ENCODE data around the gene LIX1.
A peak's percentile ranks its signal among the peaks of the same experiment; 100 is the strongest.
"Not testable (repeated sequence)": the region's sequence is repeated elsewhere in the genome, so short reads cannot be mapped to it uniquely, and the experiment has no call there.

Gene LIX1

DNA sequence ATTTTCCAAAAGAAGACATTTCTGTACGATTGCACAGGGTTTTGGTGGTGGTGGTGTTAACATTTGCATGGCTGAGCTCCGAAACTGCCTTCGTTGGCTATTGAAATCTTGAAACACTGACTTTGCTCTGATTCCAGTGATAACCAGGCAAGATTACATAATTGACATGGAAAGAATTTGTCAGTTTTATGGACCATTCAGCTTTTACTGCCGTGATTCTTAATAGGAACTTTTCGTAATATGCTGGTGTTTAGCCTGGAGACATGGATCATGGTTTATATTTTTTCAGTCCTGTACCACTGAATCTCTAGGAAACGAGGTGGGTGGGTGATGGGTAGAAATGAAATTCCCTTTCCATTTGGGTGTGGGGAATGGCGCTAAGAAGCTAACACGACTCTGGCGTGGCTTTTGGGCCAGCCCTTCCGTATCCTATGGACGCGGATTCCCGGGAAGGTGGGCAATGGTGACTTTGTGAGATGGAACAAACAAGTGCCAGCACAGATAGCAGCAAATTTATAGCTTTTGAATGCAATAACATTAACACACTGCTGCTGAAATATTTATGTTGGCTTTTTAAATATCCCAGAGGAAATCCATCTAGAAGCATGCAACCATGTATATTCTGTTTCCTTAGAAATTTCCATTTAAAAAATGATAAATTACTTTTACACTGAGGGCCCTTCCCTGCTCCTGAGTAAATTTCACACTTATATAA is 36.8 kb downstream of the LIX1 start:
- no peak for DNase-seq

DNA sequence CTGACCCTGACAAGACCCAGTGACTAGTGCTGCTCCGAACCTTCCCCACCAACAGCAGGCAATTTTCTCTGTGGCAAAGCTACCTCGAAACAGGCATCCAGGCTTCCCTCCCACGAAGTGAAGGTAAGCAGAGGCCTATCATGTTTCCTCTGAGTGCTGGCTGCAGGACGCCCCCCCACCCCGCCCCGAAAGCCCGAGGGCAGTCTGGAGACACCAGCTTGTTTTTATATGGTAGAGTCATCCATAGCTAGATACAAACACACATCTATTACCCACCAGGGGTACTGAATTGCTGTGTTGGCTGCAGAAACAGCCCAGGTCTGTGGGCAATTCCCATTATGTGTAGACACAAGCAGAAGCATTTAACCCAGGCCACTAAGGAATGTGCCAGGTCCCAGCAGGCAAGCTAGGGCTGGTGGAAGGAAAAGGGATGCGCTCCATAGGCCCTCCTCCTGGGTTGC is 40.4 kb downstream of the LIX1 start:
- peak in 11 of 56 donors; percentile 2 to 38 (median 22) for DNase-seq

DNA sequence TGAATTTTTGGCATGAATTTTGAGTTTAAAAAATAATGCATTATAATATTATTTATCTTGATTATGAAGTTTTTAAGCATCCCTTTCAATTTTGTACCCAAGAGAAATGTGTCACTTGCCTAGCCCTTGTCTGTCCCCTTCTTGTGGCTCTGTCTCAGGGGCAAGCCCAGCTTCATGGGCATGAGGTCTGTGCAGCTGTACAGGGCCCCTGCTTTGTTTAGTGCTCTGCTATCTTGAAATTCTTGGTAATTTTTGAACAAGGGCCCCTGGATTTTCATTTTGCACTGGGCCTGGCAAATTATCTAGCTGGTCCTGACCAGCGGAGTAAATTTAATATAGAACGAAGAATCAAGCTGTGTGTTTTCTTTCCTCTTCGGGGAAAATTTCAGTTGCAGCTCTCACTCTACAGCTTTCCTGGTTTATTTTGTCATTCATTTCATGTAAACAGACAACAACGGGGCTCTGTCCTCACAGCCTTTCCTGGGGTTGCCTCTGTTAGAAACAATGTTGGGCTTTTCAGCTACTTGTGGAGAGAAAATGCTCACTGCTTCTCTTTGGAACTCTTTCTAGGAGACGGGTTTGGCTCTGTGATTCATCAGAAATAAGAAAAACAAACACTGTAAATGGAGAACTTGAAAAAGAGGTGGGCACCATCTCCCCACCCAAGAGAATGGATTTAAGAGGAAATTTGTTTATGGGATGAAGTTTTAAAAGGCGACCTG is 41.1 kb downstream of the LIX1 start:
- peak in 39 of 56 donors; percentile 8 to 72 (median 39) for DNase-seq

DNA sequence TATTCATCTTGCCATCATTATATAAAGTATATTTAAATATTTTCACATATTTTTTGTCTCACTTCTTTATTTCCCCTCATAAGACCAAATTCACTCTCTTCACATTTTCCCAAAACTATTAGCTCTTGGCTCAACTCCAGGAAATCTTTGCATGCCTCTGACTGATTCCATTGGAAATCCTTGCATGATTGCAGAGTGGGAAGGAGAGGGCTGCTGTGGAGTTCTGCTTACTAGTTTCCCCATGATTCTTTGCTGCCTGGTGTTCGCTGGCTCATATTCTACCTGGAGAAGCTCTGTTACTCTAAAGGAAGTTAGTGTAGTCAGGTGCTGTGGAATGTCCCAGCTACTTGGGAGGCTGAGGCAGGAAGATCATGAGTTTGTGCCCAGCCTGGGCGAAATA is 41.9 kb downstream of the LIX1 start:
- no peak for DNase-seq

DNA sequence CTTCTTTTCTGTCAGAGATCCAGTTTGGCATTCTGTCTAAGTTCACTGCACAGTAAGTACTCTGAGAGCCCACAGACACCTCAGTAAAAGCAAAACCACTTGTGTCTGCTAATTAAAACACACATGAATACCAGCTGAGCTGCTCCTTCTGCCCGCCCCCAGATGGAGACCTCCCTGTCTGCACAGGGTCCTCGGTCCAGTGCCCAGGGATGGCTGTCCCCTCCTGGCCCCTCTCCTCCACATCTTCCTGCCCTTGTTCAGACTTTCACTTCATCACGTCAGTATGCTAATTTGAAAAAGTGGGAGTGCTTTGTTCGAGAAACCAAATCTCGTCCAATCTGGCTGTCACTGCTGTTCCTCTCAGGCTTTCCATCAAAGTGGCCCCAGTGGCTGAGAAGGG is 43.5 kb downstream of the LIX1 start:
- peak in 13 of 56 donors; percentile 3 to 42 (median 10) for DNase-seq

DNA sequence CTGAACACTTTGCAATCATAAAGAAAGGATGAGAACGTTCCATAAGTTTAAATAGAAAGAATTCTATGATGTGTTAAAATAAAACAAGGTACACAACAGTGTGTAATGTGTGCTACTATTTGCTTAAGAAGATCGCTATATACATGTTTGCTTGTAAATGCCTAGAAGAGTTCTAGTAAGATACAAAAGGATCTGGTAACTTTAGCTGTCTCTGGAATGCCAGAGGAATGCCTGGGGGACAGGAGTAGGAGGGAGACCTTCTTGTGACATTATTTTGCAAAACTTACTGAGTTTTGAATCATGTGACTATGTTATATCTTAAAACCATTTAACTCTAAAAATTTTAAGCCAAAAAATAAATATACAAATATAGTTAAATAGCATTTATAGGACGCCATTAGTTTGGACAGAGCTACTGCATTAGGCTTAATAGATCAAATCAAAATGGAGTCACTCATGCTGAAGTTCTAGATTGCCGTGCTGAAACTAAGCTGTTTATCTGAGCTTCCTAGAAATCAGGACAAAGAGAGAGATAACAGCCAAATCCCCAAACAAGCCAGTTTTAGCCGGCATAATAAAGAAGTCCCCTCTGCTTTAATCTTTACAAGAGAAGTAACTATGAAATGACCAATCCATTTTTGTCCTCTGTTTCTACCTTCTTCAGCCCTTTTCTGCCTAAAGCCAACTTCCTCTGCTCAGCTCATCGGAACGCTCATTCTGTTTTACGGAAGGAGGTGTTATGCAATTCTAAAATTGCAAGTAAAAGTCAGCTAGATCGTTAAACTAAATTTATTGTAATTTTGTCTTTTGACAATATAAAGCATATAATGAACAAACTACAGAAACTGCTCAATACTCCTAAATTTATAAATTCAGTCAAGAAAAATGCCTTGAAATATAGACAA is 44.8 kb downstream of the LIX1 start:
- no peak for DNase-seq

DNA sequence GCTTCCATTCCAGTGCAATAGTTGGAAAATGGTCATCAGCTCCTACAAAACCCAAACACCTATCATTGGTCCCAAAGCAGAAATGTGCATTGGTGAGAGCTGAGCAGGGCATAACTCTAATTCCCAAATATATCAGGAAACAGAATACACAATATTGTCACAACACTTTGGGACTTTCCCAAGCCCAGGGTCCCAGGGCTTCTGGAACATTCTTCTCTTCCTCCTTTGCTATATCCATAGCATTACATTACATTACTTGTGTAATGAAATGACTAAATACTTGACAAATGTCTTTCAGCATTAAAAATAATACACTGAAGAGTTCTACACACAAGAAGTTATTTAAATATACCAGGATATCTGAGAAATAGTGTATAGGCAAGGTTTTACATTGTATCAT is 45.6 kb downstream of the LIX1 start:
- DNase-seq: no peak

DNA sequence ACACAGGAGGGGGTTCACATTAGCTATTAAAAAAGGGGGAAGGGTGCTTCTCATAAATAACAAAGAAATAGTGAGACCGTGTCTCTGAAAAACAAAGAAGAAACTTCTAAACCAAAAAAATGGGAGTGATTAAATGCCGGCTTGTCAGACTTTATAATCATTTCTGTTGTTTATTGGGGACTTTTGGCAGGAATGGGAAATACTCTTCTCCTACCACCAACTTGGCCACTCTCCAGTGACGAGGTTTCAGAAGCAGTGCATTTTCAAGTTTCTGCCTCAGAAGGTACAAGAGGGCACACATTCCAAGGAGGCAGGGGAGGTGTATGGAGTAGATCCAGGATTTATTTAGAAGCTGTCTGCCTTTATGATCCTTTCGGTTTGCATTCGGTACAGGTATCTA is 46.2 kb downstream of the LIX1 start:
- peak in 4 of 56 donors; percentile 5 to 33 (median 14) for DNase-seq

DNA sequence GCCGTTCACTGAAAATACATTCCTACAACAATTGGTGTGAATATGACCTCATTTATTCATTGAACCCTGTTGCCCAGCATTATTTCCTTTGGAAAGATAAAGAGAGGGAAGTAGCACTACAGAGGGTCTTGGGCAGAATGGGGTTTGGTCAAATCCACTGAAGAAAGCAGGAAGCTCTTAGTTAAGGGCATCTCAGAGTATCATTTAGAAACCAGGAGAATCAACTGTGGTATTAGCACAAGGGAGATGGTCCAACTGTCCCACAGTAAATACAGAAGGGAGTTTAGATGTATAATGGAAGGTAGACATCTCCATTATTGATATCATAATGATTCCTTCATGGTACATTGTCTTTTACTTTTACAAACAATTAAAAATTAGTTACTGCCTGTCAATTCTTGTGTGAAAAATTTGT is 47.1 kb downstream of the LIX1 start:
- no peak for DNase-seq

DNA sequence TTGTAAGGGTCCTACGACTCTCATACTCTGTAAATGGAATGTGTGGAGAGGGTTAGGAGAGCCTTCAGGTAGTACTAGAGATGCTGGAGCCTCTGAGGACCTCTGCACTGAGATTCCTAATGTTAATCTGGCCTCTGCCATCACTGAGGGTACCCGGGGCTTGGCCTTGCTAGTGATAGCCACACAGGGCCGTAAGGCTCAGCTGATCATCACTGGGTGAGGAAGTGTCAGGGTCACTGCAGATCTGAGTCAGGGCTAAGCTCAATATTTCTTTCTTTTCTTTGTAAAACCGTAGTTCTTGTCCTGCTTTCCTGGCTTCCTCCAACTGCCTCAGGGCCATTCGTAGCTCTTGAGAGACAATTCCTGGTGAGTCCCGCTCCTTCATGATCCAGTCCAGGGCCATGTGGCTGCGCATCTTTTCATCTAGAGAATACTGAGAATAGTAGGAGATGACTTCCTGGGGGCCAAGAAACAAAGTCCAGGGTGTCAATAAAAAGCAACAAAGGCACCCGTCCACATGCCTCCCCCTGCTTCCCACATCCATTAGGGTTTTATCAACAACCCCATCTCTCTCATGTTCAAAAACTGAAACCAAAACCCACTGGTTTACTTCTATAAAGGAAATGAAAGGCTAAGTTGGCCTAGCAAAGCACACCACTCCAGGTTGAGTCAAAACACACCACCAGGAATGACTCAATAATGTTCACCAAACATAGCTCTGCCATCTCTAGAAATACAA is 47.7 kb downstream of the LIX1 start:
- DNase-seq: no peak

DNA sequence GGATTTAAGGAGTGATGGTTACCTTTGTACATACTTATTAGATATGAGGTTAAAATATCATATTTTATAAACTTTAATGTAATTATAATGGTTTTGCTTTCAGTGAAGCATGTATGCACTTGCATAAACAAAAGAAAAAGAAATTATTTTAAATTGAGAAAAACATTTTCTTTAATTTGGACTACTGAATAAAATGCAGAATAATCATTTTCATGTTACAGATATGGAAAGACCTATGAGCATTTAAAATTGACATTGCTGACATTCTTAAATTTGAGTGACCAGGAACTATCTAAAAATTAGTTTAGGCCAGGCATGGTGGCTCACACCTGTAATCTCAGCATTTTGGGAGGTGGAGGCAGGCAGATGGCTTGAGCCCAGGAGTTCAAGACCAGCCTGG is 49.2 kb downstream of the LIX1 start:
- DNase-seq: no peak

DNA sequence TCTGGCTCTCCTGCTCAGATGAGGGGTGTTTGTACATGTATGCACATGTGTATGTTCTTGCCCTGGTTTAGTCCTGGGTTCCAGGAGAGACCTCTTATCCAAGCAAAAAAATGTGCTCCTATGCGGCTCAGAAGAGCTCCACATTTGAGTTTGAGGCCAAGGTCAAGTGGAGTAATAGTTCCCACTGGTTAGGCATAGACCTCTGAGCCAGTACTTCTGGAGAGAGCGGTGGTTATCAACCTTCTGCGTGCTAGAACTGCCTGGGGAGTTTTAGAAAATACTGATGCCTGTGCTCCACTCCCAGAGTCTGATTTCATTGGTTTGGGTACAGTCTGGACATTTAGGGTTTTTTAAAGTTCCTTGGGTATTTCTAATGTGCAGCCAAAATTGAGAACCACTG is 51.5 kb downstream of the LIX1 start:
- DNase-seq: no peak

DNA sequence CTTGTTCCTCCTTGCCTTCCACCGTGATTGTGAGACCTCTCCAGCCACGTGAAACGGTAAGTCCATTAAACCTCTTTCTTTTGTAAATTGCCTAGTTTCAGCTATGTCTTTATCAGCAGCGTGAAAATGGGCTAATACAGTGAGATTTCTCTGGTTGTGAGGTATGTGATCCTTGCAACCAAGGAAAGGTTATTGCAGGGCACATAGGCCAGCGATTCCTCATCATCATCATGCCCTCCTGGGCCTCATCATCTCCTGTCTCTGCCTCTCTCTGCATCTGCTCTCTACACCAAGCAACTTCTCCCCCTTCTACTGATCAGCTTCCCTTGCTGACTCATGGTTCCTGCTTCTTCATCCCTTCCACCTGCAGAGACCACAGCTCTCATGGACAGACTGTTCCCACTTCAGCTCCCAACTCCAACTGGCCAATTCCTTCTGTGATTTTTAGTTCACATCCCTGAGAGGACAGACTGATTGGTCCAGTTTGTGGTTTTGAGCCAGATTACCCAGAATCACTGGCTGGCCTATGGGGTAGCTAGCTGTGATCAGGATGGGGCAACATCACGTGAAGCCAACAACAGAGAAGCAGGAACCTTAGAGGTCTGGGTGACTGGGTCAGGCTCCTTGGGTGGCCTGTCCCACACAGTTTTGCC is 53.1 kb downstream of the LIX1 start:
- no peak for DNase-seq

DNA sequence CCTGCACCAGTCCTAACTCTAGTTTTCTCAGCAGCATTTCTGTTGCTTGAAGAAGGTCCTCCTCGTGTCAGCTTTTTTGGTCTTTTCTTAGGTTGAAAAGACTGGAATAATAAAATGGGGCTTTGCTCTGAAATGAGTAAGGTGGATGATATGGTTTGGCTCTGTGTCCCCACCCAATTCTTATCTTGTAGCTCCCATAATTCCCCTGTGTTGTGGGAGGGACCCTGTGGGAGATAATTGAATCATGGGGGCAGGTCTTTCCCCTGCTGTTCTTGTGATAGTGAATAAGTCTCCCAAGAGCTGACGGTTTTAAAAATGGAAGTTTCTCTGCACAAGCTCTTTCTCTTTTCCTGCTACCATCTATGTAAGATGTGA is 53.6 kb downstream of the LIX1 start:
- no peak for DNase-seq

DNA sequence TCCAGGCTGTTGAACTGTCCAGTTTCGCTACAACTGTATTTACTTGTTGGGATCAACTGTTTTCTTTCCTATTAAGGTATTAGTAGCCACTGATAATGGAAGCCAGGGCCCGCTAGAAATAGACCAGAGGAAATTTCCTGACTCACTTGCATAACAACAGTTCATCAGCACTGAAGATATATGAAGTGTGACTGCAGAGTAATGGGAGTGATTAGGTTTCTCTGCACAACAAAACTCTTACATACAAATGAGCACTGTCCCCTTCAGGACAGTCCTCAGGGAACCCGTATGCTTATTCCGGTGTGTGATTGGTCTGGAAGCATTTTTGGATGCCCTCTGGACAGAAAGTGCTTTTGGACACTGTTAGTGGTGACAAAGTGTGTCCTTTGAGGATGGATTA is 55.3 kb downstream of the LIX1 start:
- no peak for DNase-seq

DNA sequence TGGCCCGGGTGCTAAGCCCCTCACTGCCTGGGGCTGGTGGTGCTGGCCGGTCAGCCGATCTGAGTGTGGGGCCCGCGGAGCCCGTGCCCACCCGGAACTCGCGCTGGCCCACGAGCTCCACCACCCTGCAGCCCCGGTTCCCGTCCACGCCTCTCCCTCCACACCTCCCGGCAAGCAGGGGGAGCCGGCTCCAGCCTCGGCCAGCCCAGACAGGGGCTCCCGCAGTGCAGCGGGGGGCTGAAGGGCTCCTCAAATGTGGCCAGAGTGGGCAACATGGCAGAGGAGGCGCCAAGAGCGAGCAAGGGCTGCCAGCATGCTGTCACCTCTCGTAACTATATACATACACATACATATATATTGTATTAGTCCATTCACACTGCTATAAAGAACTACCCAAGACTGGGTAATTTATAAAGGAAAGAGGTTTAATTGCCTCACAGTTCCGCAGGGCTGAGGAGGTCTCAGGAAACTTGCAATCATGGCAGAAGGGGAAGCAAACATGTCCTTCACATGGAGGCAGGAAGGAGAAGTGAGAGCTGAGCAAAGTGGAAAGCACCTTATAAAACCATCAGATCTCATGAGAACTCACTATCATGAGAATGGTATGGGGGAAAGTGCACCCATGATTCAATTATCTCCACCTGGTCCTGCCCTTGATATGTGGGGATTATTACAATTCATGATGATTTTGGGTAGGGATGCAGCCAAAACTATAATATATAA is 56.8 kb downstream of the LIX1 start:
- DNase-seq: no peak

DNA sequence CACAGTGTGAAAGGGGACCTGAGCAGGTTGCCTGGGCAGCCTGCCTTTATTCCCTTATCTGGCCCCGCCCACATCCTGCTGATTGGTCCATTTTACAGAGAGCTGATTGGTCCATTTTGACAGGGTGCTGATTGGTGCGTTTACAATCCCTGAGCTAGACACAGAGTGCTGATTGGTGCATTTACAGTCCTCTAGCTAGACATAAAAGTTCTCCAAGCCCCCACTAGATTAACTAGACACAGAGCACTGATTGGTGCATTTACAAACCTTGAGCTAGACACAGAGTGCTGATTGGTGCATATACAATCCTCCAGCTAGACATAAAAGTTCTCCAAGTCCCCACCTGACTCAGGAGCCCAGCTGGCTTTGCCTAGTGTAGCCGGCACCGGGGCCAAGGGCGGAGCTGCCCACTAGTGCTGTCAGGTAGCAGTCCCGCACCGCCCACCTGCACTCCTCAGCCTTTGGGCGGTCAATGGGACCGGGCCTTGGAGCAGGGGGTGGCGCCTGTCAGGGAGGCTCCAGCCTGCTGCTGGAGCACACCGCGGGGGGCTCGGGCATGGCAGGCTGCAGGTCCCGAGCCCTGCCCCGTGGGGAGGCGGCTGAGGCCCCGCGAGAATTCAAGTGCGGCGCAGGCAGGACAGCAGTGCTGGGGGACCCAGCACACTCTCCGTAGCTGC is 57.5 kb downstream of the LIX1 start:
- not testable (repeated sequence) for DNase-seq

DNA sequence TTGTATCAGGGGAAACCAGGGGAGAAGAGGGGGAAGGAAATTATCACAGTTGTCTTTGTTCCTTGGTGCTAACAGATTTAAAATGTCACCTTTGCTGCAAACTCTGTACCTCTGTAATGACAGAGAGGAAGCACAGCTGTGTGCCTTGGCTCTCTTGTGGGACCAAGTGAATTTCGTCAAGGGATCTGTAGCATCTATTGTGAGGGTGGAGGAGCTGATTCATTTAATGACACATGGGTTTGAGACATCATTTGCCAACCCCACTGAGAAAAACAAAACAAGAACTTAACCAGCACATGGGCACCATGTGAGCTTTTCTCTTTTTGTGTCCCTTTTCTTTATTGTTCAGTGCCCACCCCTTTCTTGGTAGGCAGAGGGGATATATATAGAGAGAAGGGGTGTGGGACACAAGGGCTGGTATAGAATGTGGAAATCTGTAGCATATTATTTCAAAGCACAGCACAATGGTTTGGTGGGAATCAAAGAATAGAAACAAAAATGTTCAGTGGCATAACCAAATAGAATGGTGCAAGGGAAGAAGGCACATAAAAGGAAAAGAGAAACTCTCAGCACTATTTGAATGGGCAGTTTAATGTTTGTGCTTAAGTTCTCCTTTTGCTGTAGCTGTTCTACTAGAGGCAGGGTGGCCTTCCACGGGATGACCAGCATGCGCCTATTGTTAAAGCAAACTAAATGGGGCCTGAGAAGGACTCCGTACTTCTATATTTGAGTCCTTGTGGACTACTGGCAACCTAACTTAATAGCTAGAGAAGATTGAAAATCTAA is 63.3 kb downstream of the LIX1 start:
- no peak for DNase-seq

DNA sequence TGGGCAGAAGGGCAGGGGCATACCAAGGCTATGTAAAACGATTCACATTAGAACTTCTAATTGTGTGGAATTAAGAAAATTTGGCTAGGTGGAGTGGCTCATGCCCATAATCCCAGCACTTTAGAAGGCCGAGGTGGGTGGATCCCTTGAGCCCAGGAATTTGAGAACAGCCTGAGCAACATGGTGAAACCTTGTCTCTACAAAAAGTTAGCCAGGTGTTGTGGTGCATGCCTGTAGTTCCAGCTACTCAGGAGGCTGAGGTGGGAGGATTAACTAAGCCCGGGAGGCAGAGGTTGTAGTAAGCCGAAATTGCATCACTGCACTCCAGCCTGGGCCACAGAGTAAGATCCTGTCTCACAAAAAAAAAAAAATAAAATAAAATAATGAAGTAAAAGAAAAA is 65.2 kb downstream of the LIX1 start:
- DNase-seq: no peak
